ENCODE results near the gene SPEN. TPM values are rescaled to one million over a fixed set of nuclear protein-coding genes. Genes with fewer than 3 reads are reported as not detected.

Gene SPEN
- polyA plus RNA-seq, 1 of the 3 experiments (the other 2 are of a cell fraction) = 6.1 TPM

DNA sequence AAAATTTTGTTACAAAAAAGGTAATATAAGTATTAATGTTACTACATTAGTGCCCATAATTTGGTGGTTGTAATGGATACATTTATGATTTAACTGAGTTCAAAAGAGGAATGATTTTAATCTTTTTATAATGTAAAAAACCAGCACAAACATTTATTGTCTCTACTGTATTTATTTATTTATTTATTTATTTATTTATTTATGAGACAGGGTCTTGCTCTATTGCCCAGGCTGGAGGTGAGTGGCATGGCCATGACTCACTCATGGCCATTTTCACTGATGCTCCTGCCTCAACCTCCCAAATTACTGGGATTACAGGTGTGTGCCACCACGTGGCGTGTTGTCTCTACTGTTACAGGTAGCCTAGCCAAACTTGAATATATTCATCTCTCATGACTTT lies 21.9 kb downstream of the SPEN start:
- no peak for TF ChIP-seq EP300 (IDR thresholded peaks at IDR 0.05; ENCODE audit: borderline replicate concordance in 1 of 2, low read depth in 1 of 2, low read length in 1 of 2)
- TF ChIP-seq, protein P1, sequence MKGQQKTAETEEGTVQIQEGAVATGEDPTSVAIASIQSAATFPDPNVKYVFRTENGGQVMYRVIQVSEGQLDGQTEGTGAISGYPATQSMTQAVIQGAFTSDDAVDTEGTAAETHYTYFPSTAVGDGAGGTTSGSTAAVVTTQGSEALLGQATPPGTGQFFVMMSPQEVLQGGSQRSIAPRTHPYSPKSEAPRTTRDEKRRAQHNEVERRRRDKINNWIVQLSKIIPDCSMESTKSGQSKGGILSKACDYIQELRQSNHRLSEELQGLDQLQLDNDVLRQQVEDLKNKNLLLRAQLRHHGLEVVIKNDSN (IDR thresholded peaks at IDR 0.05; ENCODE audit: borderline replicate concordance, low read depth) = no peak
- no peak for TF ChIP-seq SMC3 (IDR thresholded peaks at IDR 0.05; ENCODE audit: low read depth, low read length)
- no peak for TF ChIP-seq GABPA (IDR thresholded peaks at IDR 0.05; ENCODE audit: low read depth)
- TF ChIP-seq, protein P2, sequence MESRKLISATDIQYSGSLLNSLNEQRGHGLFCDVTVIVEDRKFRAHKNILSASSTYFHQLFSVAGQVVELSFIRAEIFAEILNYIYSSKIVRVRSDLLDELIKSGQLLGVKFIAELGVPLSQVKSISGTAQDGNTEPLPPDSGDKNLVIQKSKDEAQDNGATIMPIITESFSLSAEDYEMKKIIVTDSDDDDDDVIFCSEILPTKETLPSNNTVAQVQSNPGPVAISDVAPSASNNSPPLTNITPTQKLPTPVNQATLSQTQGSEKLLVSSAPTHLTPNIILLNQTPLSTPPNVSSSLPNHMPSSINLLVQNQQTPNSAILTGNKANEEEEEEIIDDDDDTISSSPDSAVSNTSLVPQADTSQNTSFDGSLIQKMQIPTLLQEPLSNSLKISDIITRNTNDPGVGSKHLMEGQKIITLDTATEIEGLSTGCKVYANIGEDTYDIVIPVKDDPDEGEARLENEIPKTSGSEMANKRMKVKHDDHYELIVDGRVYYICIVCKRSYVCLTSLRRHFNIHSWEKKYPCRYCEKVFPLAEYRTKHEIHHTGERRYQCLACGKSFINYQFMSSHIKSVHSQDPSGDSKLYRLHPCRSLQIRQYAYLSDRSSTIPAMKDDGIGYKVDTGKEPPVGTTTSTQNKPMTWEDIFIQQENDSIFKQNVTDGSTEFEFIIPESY (IDR thresholded peaks at IDR 0.05; ENCODE audit: borderline replicate concordance, low read depth) = no peak
- TF ChIP-seq, protein P3, sequence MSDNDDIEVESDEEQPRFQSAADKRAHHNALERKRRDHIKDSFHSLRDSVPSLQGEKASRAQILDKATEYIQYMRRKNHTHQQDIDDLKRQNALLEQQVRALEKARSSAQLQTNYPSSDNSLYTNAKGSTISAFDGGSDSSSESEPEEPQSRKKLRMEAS (IDR thresholded peaks at IDR 0.05; ENCODE audit: low read depth) = no peak
- TF ChIP-seq FOSL2 (IDR thresholded peaks at IDR 0.05; ENCODE audit: borderline replicate concordance, low read depth) = no peak
- TF ChIP-seq, protein P4, sequence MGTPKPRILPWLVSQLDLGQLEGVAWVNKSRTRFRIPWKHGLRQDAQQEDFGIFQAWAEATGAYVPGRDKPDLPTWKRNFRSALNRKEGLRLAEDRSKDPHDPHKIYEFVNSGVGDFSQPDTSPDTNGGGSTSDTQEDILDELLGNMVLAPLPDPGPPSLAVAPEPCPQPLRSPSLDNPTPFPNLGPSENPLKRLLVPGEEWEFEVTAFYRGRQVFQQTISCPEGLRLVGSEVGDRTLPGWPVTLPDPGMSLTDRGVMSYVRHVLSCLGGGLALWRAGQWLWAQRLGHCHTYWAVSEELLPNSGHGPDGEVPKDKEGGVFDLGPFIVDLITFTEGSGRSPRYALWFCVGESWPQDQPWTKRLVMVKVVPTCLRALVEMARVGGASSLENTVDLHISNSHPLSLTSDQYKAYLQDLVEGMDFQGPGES (IDR thresholded peaks at IDR 0.05; ENCODE audit: low read depth, low read length) = no peak
- no peak for TF ChIP-seq NFIC (IDR thresholded peaks at IDR 0.05; ENCODE audit: borderline replicate concordance)
- TF ChIP-seq POLR2AphosphoS5 (IDR thresholded peaks at IDR 0.05; ENCODE audit: low read depth, low read length) = no peak
- TF ChIP-seq RAD21 (IDR thresholded peaks at IDR 0.05; ENCODE audit: low read length) = no peak
- no peak for TF ChIP-seq TAF1 (IDR thresholded peaks at IDR 0.05; ENCODE audit: borderline replicate concordance, low read depth, low read length)
- no peak for TF ChIP-seq TEAD4 (IDR thresholded peaks at IDR 0.05; ENCODE audit: borderline replicate concordance, insufficient read depth)
- no peak for TF ChIP-seq NRF1 (IDR thresholded peaks at IDR 0.05; ENCODE audit: low read depth, low read length)
- no peak for TF ChIP-seq RCOR1 (IDR thresholded peaks at IDR 0.05; ENCODE audit: low read length)
- TF ChIP-seq, protein P5, sequence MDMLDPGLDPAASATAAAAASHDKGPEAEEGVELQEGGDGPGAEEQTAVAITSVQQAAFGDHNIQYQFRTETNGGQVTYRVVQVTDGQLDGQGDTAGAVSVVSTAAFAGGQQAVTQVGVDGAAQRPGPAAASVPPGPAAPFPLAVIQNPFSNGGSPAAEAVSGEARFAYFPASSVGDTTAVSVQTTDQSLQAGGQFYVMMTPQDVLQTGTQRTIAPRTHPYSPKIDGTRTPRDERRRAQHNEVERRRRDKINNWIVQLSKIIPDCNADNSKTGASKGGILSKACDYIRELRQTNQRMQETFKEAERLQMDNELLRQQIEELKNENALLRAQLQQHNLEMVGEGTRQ (IDR thresholded peaks at IDR 0.05; ENCODE audit: borderline replicate concordance, low read depth, low read length) = no peak
- no peak for TF ChIP-seq FOXJ3 (CRISPR knock-in tag; IDR thresholded peaks at IDR 0.05)
- TF ChIP-seq, protein P6, sequence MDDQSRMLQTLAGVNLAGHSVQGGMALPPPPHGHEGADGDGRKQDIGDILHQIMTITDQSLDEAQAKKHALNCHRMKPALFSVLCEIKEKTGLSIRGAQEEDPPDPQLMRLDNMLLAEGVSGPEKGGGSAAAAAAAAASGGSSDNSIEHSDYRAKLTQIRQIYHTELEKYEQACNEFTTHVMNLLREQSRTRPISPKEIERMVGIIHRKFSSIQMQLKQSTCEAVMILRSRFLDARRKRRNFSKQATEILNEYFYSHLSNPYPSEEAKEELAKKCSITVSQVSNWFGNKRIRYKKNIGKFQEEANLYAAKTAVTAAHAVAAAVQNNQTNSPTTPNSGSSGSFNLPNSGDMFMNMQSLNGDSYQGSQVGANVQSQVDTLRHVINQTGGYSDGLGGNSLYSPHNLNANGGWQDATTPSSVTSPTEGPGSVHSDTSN (IDR thresholded peaks at IDR 0.05) = no peak
- no peak for TF ChIP-seq EZH2phosphoT487 (IDR thresholded peaks at IDR 0.05; ENCODE audit: borderline replicate concordance, low read depth)
- Histone ChIP-seq H3K4me2 (no peak overlapping the region), H4K20me1 (ENCODE audit: insufficient read depth) (peaks cover 63% of the 10 kb centered on the region), H3K4me3 (ENCODE audit: low read depth in 2 of 2, low read length in 1 of 2) (no peak overlapping the region), H2AFZ (ENCODE audit: low read depth) (no peak overlapping the region), H3K36me3 (replicated peaks in 1 of 2; ENCODE audit: control insufficient read depth in 1 of 2, insufficient read depth in 2 of 2, low read length in 1 of 2) (peaks cover 12 to 17% of the 10 kb centered on the region in 2 experiments), H3K4me1 (ENCODE audit: control insufficient read depth in 1 of 2, insufficient read depth in 2 of 2, low read depth in 1 of 2, low read length in 1 of 2) (peaks cover 0 to 16% of the 10 kb centered on the region in 2 experiments; a peak in 1 of 4 replicates), H3K9ac (no peak overlapping the region), H3K9me3 (no peaks in the 10 kb centered on the region), H3K79me2 (ENCODE audit: insufficient read depth) (peaks cover 100% of the 10 kb centered on the region), H3K27ac (ENCODE audit: low read depth in 2 of 2, low read length in 1 of 2) (no peak overlapping the region), H3K27me3 (ENCODE audit: insufficient read depth) (no peaks in the 10 kb centered on the region), H3K9me2 (no peaks in the 10 kb centered on the region), H3F3A (replicated peaks; ENCODE audit: insufficient read depth) (peaks cover 11% of the 10 kb centered on the region)
- POLR2A ChIA-PET = no interaction called here
- no peak for DNase-seq
- WGBS (ENCODE audit: low lambda C conversion rate) = 87% methylated on average over 2 of the region's 2 CpGs
- CTCF ChIA-PET = no interaction called here
